Breast epithelium (tissue), 4 donors: ENCODE results near the gene IER2. TPM values are rescaled to one million over a fixed set of nuclear protein-coding genes. Genes with fewer than 3 reads are reported as not detected.
A peak's percentile ranks its signal among the peaks of the same experiment; 100 is the strongest.
"Not testable (repeated sequence)": the region's sequence is repeated elsewhere in the genome, so short reads cannot be mapped to it uniquely, and the experiment has no call there.

Experiments
- DNase-seq, 2 donors: peaks; one replicate each; pipeline ENCODE4 v3.0.0-alpha.2; 2019; ENCODE audit warnings: low spot score in 2 of 2
- H3K27ac ChIP-seq, 2 donors: fragments of 200-600 bp; sonication (generic) in 1 of 2; one replicate each; pipeline ENCODE4 v1.5.1; 2016 to 2019; ENCODE audit warnings: mild to moderate bottlenecking in 1 of 2
- H3K27me3 ChIP-seq, 2 donors: fragments of 200-600 bp; sonication (generic) in 1 of 2; one replicate each; pipeline versions ENCODE4 v1.5.1 to v1.6.0; 2017 to 2019; ENCODE audit warnings: control low read depth in 1 of 2, mild to moderate bottlenecking in 1 of 2
- H3K36me3 ChIP-seq: fragments of 200-600 bp; one replicate; pipeline ENCODE4 v1.5.1; 2019
- H3K4me1 ChIP-seq, 2 donors: fragments of 200-600 bp; sonication (generic); one replicate each; pipeline ENCODE4 v1.5.1; 2016 to 2019; ENCODE audit warnings: control low read depth in 1 of 2
- H3K4me3 ChIP-seq, 3 donors: fragments of 200-600 bp; sonication (generic); 1 replicate in 2 of 3; 2 replicates in 1 of 3; pipeline ENCODE4 v1.5.1; 2016 to 2019; ENCODE audit warnings: mild to moderate bottlenecking in 3 of 3, moderate library complexity in 2 of 3
- H3K9me3 ChIP-seq, 2 donors: fragments of 200-600 bp; sonication (generic) in 1 of 2; one replicate each; pipeline ENCODE4 v1.5.1; 2016 to 2019; ENCODE audit warnings: control low read depth in 1 of 2
- CTCF ChIP-seq, 3 donors: fragments of 450-650 bp; IDR thresholded peaks; one replicate each; pipeline ENCODE4 v1.5.1; 2016 to 2017; ENCODE audit warnings: antibody characterized with exemption in 3 of 3, mild to moderate bottlenecking in 3 of 3, moderate library complexity in 3 of 3
- POLR2A ChIP-seq: fragments of 450-650 bp; IDR thresholded peaks from one replicate; pipeline ENCODE4 v1.6.1; 2016; ENCODE audit warnings: antibody characterized with exemption, mild to moderate bottlenecking, moderate library complexity
- POLR2AphosphoS5 ChIP-seq, 3 donors: sonication (generic); formaldehyde crosslinking; IDR thresholded peaks; one replicate each; pipeline ENCODE4 v1.6.1; 2017; ENCODE audit warnings: antibody characterized with exemption in 3 of 3
- intact Hi-C: fragments of 100-400 bp; cut with DNase I; formaldehyde crosslinking; loops from one replicate; pipeline ENCODE4 v1.15.1; 2023; ENCODE audit warnings: low total_unique reads
- total RNA-seq, 3 donors: library from RNA; depleted of rRNA; stranded (reverse); fragments of >200 nt; gene quantifications; one replicate each; pipeline ENCODE4 v1.1.0, GENCODE V29; 2016

The IER2 gene
- total RNA-seq, 3 donors from 2014 or later, result 20.6 to 146 (median 79.6) TPM

GRCh38 chr19:13171146-13171545 lies 20.9 kb downstream of the IER2 start:
- TF ChIP-seq POLR2A, result no peak
- TF ChIP-seq POLR2AphosphoS5 (IDR thresholded peaks at IDR 0.05), result no peak
- TF ChIP-seq CTCF (IDR thresholded peaks at IDR 0.05), result no peak
- DNase-seq, result no peak
- Histone ChIP-seq H3K36me3 (no peaks in the 10 kb centered on the region), H3K27me3 (no peaks in the 10 kb centered on the region), H3K27ac (peak overlapping the region in 1 of 2 donors; percentile 87), H3K9me3 (no peaks in the 10 kb centered on the region), H3K4me1 (peaks cover 2 to 11% of the 10 kb centered on the region in 2 donors), H3K4me3 (no peak overlapping the region)
- intact Hi-C loops, result no loop called here

DNA sequence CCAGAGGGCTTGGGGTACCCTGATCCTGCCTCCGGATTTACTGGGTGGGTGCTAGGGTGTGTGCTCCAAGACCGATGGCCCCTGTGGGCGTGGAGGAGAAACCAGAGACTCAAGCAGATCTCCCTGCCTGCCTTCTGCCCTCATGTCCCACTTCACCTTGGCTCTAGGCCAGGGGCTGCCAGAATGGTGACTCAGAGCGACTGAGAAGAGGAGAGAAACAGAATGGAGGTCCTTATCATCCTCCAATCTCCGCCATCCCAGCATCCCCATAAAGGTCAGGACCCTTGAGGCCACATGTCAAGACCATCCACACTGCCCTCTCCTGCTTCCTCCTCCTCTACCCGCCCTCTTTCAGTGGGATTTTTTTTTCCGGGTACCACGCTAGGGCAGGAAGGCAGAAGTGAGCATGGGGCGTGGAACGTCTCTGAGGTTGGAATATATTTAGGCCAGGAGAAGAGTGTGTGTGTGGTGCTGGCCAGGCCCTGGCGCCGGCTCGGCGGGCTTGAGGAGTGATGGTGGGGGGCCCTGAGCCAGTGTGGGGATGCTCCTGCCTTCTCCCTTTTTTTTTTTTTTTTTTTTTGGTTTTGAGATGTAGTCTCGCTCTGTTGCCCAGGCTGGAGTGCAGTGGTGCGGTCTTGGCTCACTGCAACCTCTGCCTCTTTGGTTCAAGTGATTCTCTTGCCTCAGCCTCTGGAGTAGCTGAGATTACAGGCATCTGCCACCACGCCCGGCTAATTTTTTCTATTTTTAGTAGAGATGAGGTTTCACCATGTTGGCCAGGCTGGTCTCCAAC lies 22.3 kb downstream of the IER2 start:
- Histone ChIP-seq H3K4me1 (peaks cover 0 to 6% of the 10 kb centered on the region in 2 donors), H3K9me3 (no peaks in the 10 kb centered on the region), H3K36me3 (no peaks in the 10 kb centered on the region), H3K27me3 (no peaks in the 10 kb centered on the region), H3K27ac (peak overlapping the region; percentile 68 to 87), H3K4me3 (no peak overlapping the region)
- DNase-seq, result peak; percentile 79 to 87
- TF ChIP-seq POLR2A (no peak), POLR2AphosphoS5 (IDR thresholded peaks at IDR 0.05) (peak in 1 of 3 donors; percentile 26), CTCF (IDR thresholded peaks at IDR 0.05) (no peak)
- intact Hi-C loops, result no loop called here

DNA sequence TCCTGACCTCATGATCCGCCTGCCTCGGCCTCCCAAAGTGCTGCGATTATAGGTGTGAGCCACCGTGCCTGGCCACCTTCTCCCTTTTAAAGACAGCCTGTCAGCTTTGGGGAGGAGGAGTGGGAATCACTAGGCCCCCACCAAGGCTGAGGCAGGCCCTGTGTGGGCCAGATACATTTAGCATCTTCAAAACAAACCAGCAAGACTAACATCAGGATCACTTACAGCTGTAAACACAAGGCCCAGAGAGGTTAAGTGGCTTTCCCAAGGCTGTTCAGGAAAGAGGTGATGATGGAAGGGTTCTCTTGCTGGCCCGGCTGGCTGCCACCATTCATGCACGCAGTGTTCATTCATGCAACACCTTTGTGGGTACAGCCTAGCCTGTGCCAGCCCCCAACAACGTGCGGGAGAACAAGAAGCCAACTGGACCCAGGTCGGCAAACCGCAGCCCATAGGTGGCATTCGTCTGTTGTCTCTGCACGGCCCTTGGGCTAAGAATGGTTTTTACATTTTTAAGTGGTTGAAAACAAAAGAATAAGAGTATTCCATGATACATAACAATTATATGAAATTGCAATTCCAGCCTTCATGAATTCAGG lies 23.0 kb downstream of the IER2 start:
- TF ChIP-seq CTCF (IDR thresholded peaks at IDR 0.05), result no peak
- TF ChIP-seq POLR2A, result no peak
- TF ChIP-seq POLR2AphosphoS5 (IDR thresholded peaks at IDR 0.05), result no peak
- Histone ChIP-seq H3K9me3 (no peaks in the 10 kb centered on the region), H3K27ac (peak overlapping the region; percentile 68 to 87), H3K36me3 (no peaks in the 10 kb centered on the region), H3K4me1 (peaks cover 0 to 6% of the 10 kb centered on the region in 2 donors), H3K27me3 (no peaks in the 10 kb centered on the region), H3K4me3 (no peak overlapping the region)
- intact Hi-C loops, result no loop called here
- DNase-seq, result no peak

- Histone ChIP-seq H3K27ac (no peak overlapping the region), H3K27me3 (no peaks in the 10 kb centered on the region), H3K36me3 (no peaks in the 10 kb centered on the region), H3K4me3 (no peak overlapping the region), H3K4me1 (peaks cover 0 to 6% of the 10 kb centered on the region in 2 donors), H3K9me3 (no peaks in the 10 kb centered on the region)
- intact Hi-C loops, result no loop called here
- TF ChIP-seq CTCF (IDR thresholded peaks at IDR 0.05), result no peak
- no peak for TF ChIP-seq POLR2AphosphoS5 (IDR thresholded peaks at IDR 0.05)
- TF ChIP-seq POLR2A, result no peak
- DNase-seq, result no peak
Measured at GRCh38 chr19:13176345-13176744, 26.1 kb downstream of the IER2 start.

DNA sequence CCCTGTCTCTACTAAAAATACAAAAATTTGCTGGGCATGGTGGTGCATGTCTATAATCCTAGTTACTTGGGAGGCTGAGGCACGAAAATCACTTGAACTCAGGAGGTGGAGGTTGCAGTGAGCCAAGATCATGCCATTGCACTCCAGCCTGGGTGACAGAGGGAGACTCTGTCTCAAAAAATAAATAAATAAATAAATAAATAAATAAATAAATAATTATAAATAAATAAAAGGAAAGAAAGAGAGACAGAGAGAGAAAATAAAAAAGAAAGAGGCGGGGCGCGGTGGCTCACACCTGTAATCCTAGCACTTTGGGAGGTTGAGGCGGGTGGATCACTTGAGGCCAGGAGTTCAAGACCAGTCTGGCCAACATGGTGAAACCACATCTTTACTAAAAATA lies 27.4 kb downstream of the IER2 start:
- intact Hi-C loops, H3K4me3 ChIP-seq, H3K27ac ChIP-seq, H3K9me3 ChIP-seq, H3K36me3 ChIP-seq, DNase-seq, H3K27me3 ChIP-seq, H3K4me1 ChIP-seq: not testable (repeated sequence)

DNA sequence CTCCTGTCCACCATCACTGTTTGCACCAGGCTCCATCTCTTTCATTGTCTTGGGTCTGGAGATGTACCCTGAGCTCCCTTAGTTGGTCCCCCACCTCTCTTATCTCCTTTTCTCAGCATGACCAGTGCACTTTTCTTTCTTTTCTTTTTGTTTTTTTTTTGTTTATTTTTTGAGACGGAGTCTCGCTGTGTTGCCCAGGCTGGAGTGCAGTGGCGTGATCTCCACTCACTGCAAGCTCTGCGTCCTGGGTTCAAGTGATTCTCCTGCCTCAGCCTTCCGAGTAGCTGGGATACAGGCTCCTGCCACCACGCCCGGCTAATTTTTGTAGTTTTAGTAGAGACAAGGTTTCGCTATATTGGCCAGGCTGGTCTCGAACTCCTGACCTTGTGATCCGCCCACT lies 28.1 kb downstream of the IER2 start:
- intact Hi-C loops, H3K4me3 ChIP-seq, H3K9me3 ChIP-seq, H3K36me3 ChIP-seq, DNase-seq, H3K4me1 ChIP-seq, H3K27ac ChIP-seq, H3K27me3 ChIP-seq: not testable (repeated sequence)
